ENCODE data around the gene TMC1. TPM values are rescaled to one million over a fixed set of nuclear protein-coding genes. Genes with fewer than 3 reads are reported as not detected.

The TMC1 gene
- polyA plus RNA-seq, 3 donors, result 0.16 to 0.55 (median 0.40) TPM

DNA sequence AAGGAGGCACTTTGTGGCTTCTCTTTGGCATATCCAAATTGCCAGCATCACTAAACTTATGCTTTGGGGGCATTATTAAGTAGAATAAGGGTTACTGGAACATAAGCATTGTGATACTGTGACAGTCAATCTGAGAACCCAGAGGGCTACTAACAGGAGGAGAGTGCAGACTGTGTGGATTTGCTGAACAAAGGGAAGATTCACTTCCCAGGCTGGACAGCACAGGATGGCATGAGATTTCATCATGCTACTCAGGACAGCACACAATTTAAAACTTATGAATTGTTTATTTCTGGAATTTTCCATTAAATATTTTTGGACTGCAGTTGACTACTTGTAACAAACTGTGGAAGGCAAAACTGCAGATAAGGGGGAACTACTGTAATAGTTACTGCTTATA is 212.5 kb downstream of the TMC1 start:
- peaks cover 22% of the 10 kb centered on the region for H3K4me1 Mint-ChIP-seq
- H3K9ac ChIP-seq (ENCODE audit: insufficient read depth, low read length, poor library complexity, severe bottlenecking), result no peak overlapping the region

DNA sequence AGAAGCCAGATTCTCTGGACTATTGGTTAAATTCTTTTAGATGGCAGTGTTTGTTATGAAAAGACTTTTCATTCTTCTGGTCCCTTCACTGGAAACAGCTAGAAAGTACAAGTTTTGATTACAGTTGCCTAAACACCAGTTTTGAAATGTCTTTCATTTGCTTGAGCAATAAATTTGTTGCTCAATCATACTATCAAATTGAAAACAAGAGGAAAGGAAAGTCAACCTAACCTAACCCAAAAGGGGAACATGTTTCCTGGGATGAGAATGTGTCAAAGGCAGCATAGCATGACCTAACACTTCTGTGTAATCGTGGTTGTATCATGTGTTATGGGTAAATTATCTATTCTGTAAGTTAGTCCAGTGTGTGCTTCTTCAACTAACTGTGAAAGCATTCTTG is 213.2 kb downstream of the TMC1 start:
- H3K4me1 Mint-ChIP-seq, result peaks cover 25% of the 10 kb centered on the region
- WGBS (ENCODE audit: insufficient coverage), result no CpG with 5 or more reads among the region's 1 CpG

More for the DNA sequence above, 212.5 kb downstream of the TMC1 start:
- Histone ChIP-seq H3K27me3 (ENCODE audit: control insufficient read depth in 2 of 2, insufficient read depth in 2 of 2, low read length in 2 of 2) (no peaks in the 10 kb centered on the region), H3K27ac (ENCODE audit: low read depth in 1 of 2, low read length in 2 of 2) (peak overlapping the region in 1 of 2 donors; percentile 77), H3K4me2 (replicated peaks; ENCODE audit: extremely low read depth, low read length, poor library complexity, severe bottlenecking) (peak overlapping the region; percentile 42), H3K4me1 (ENCODE audit: control insufficient read depth in 1 of 2, insufficient read depth in 2 of 2, low read length in 2 of 2) (peaks cover 21 to 25% of the 10 kb centered on the region in 2 donors), H3K4me3 (replicated peaks in 1 of 3; ENCODE audit: low read depth in 2 of 3, low read length in 3 of 3) (peak overlapping the region in 1 of 3 experiments; percentile 32), H2AFZ (ENCODE audit: insufficient read depth, low read depth, low read length, poor library complexity, severe bottlenecking) (peak overlapping the region; percentile 27), H4K20me1 (ENCODE audit: insufficient read depth, low read length) (no peaks in the 10 kb centered on the region), H3K9me3 (replicated peaks in 1 of 2; ENCODE audit: control insufficient read depth in 1 of 2, insufficient read depth in 1 of 2, low read length in 2 of 2) (no peaks in the 10 kb centered on the region), H3K36me3 (replicated peaks in 1 of 2; ENCODE audit: control insufficient read depth in 1 of 2, insufficient read depth in 2 of 2, low read length in 2 of 2) (no peaks in the 10 kb centered on the region), H3K79me2 (ENCODE audit: insufficient read depth, low read length) (no peaks in the 10 kb centered on the region)
- peaks cover 0 to 3% (median 0%) of the 10 kb centered on the region in 3 donors for H3K27me3 Mint-ChIP-seq (ENCODE audit: low read depth in 3 of 3)
- no peak overlapping the region for H3K4me3 Mint-ChIP-seq
- TF ChIP-seq, protein P1, sequence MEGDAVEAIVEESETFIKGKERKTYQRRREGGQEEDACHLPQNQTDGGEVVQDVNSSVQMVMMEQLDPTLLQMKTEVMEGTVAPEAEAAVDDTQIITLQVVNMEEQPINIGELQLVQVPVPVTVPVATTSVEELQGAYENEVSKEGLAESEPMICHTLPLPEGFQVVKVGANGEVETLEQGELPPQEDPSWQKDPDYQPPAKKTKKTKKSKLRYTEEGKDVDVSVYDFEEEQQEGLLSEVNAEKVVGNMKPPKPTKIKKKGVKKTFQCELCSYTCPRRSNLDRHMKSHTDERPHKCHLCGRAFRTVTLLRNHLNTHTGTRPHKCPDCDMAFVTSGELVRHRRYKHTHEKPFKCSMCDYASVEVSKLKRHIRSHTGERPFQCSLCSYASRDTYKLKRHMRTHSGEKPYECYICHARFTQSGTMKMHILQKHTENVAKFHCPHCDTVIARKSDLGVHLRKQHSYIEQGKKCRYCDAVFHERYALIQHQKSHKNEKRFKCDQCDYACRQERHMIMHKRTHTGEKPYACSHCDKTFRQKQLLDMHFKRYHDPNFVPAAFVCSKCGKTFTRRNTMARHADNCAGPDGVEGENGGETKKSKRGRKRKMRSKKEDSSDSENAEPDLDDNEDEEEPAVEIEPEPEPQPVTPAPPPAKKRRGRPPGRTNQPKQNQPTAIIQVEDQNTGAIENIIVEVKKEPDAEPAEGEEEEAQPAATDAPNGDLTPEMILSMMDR (IDR thresholded peaks at IDR 0.05), result no peak
- no peaks in the 10 kb centered on the region for H3K9me3 Mint-ChIP-seq
- intact Hi-C loops (cut with micrococcal nuclease), result no loop called here
- no peak for DNase-seq
- H3K36me3 Mint-ChIP-seq, result no peaks in the 10 kb centered on the region
- H3K27ac Mint-ChIP-seq, result peak overlapping the region; percentile 3 to 92 (median 87)

More for the DNA sequence above, 213.2 kb downstream of the TMC1 start:
- no peak overlapping the region for H2AFZ ChIP-seq (ENCODE audit: insufficient read depth, low read depth, low read length, poor library complexity, severe bottlenecking)
- H3K4me3 ChIP-seq (replicated peaks in 1 of 3; ENCODE audit: low read depth in 2 of 3, low read length in 3 of 3), result peak overlapping the region in 1 of 3 experiments; percentile 32
- H3K27ac Mint-ChIP-seq, result peak overlapping the region; percentile 80 to 92 (median 88)
- no peaks in the 10 kb centered on the region for H3K9me3 ChIP-seq (replicated peaks in 1 of 2; ENCODE audit: control insufficient read depth in 1 of 2, insufficient read depth in 1 of 2, low read length in 2 of 2)
- H3K36me3 ChIP-seq (replicated peaks in 1 of 2; ENCODE audit: control insufficient read depth in 1 of 2, insufficient read depth in 2 of 2, low read length in 2 of 2), result no peaks in the 10 kb centered on the region
- no peaks in the 10 kb centered on the region for H3K9me3 Mint-ChIP-seq
- no peaks in the 10 kb centered on the region for H4K20me1 ChIP-seq (ENCODE audit: insufficient read depth, low read length)
- no peaks in the 10 kb centered on the region for H3K79me2 ChIP-seq (ENCODE audit: insufficient read depth, low read length)
- peak; percentile 80 to 86 (median 85) for DNase-seq
- TF ChIP-seq, protein P1 (IDR thresholded peaks at IDR 0.05), result no peak
- H3K36me3 Mint-ChIP-seq, result no peaks in the 10 kb centered on the region
- peaks cover 0 to 3% (median 0%) of the 10 kb centered on the region in 3 donors for H3K27me3 Mint-ChIP-seq (ENCODE audit: low read depth in 3 of 3)
- peak overlapping the region in 1 of 2 donors; percentile 77 for H3K27ac ChIP-seq (ENCODE audit: low read depth in 1 of 2, low read length in 2 of 2)
- peak overlapping the region in 1 of 2 donors; percentile 26 for H3K4me3 Mint-ChIP-seq
- intact Hi-C loops (cut with micrococcal nuclease), result no loop called here
- peak overlapping the region; percentile 42 for H3K4me2 ChIP-seq (replicated peaks; ENCODE audit: extremely low read depth, low read length, poor library complexity, severe bottlenecking)
- H3K9ac ChIP-seq (ENCODE audit: insufficient read depth, low read length, poor library complexity, severe bottlenecking), result no peak overlapping the region
- no peaks in the 10 kb centered on the region for H3K27me3 ChIP-seq (ENCODE audit: control insufficient read depth in 2 of 2, insufficient read depth in 2 of 2, low read length in 2 of 2)
- H3K4me1 ChIP-seq (ENCODE audit: control insufficient read depth in 1 of 2, insufficient read depth in 2 of 2, low read length in 2 of 2), result peaks cover 21 to 29% of the 10 kb centered on the region in 2 donors
